ENCODE data around the gene POU2F1.
A peak's percentile ranks its signal among the peaks of the same experiment; 100 is the strongest.

POU2F1 gene

GRCh38 chr1:167416506-167416905 is 195.8 kb downstream of the POU2F1 start:
- Histone ChIP-seq H3K9me3 (ENCODE audit: control insufficient read depth, insufficient read depth, low read depth, low read length) (no peaks in the 10 kb centered on the region), H3K4me1 (ENCODE audit: control insufficient read depth, insufficient read depth, low read length) (peaks cover 4% of the 10 kb centered on the region; the same call in 1 of the 2 replicates), H3K36me3 (ENCODE audit: control insufficient read depth in 2 of 2, insufficient read depth in 1 of 2, low read length in 2 of 2) (peaks cover 0 to 39% of the 10 kb centered on the region in 2 experiments), H3K4me3 (ENCODE audit: low read depth, low read length) (no peak overlapping the region), H3K27ac (ENCODE audit: extremely low read depth, low read depth, low read length) (no peak overlapping the region)
- TF ChIP-seq GLI4 (tag by site-specific recombination; IDR thresholded peaks at IDR 0.05) (no peak), ZNF23 (tag by site-specific recombination; IDR thresholded peaks at IDR 0.05; ENCODE audit: borderline replicate concordance) (no peak), KLF10 (tag by site-specific recombination; IDR thresholded peaks at IDR 0.05) (peak; percentile 29; the same call in 1 of the 2 replicates)
- ChIA-PET POLR2A (no interaction called here), CTCF (interaction anchor here (0.7 to 1.0 kb wide), 2 partner anchors 18 to 398 kb away, joined by 3 to 4 read pairs; no protein-coding TSS in a partner anchor)

- POLR2A ChIA-PET: interaction anchor here (1.4 kb wide), 1 partner anchor 198 kb away, joined by 3 read pairs; the partner anchor contains the start of gene POU2F1
- peaks cover 0 to 22% of the 10 kb centered on the region in 2 experiments for H3K36me3 ChIP-seq (ENCODE audit: control insufficient read depth in 2 of 2, insufficient read depth in 1 of 2, low read length in 2 of 2)
- CTCF ChIA-PET: interaction anchor here (0.6 to 0.9 kb wide), 4 partner anchors 8 to 79 kb away, joined by 3 read pairs; no protein-coding TSS in a partner anchor
- TF ChIP-seq KLF9 (tag by site-specific recombination; IDR thresholded peaks at IDR 0.05; ENCODE audit: low read depth): no peak
- TF ChIP-seq SCRT1 (tag by site-specific recombination; IDR thresholded peaks at IDR 0.05; ENCODE audit: borderline replicate concordance): no peak
- no peak for TF ChIP-seq PBX3 (CRISPR knock-in tag; IDR thresholded peaks at IDR 0.05)
- no peak for TF ChIP-seq YY1 (tag by site-specific recombination; IDR thresholded peaks at IDR 0.05)
- TF ChIP-seq ZSCAN5A (tag by site-specific recombination; IDR thresholded peaks at IDR 0.05): no peak
- no peak for TF ChIP-seq ZBTB8A (tag by site-specific recombination; IDR thresholded peaks at IDR 0.05)
- TF ChIP-seq KLF7 (tag by site-specific recombination; IDR thresholded peaks at IDR 0.05; ENCODE audit: borderline replicate concordance): no peak
- TF ChIP-seq MZF1 (tag by site-specific recombination; IDR thresholded peaks at IDR 0.05; ENCODE audit: borderline replicate concordance): no peak
- no peak for TF ChIP-seq TSHZ1 (tag by site-specific recombination; IDR thresholded peaks at IDR 0.05; ENCODE audit: borderline replicate concordance)
- no peak for TF ChIP-seq ZNF266 (tag by site-specific recombination; IDR thresholded peaks at IDR 0.05; ENCODE audit: low read depth)
- no peak for TF ChIP-seq HOXD13 (CRISPR knock-in tag; IDR thresholded peaks at IDR 0.05; ENCODE audit: borderline replicate concordance)
- no peak for TF ChIP-seq PRDM4 (tag by site-specific recombination; IDR thresholded peaks at IDR 0.05)
- no peak for TF ChIP-seq ZNF513 (tag by site-specific recombination; IDR thresholded peaks at IDR 0.05)
- no peak for TF ChIP-seq ZNF449 (tag by site-specific recombination; IDR thresholded peaks at IDR 0.05)
- TF ChIP-seq ZNF514 (tag by site-specific recombination; IDR thresholded peaks at IDR 0.05): no peak
- no peak for TF ChIP-seq ZNF280D (tag by site-specific recombination; IDR thresholded peaks at IDR 0.05)
Observed at GRCh38 chr1:167418391-167418790, 197.7 kb downstream of the POU2F1 start.

More at GRCh38 chr1:167418391-167418790, 197.7 kb downstream of the POU2F1 start:
- no peak overlapping the region for H3K4me3 ChIP-seq (ENCODE audit: low read depth, low read length)
- peaks cover 4% of the 10 kb centered on the region; the same call in 1 of the 2 replicates for H3K4me1 ChIP-seq (ENCODE audit: control insufficient read depth, insufficient read depth, low read length)
- H3K27ac ChIP-seq (ENCODE audit: extremely low read depth, low read depth, low read length): no peak overlapping the region
- no peaks in the 10 kb centered on the region for H3K9me3 ChIP-seq (ENCODE audit: control insufficient read depth, insufficient read depth, low read depth, low read length)

All from HEK293 (cell line).